ENCODE measurements around the gene SERPINB12.

The SERPINB12 gene

DNA sequence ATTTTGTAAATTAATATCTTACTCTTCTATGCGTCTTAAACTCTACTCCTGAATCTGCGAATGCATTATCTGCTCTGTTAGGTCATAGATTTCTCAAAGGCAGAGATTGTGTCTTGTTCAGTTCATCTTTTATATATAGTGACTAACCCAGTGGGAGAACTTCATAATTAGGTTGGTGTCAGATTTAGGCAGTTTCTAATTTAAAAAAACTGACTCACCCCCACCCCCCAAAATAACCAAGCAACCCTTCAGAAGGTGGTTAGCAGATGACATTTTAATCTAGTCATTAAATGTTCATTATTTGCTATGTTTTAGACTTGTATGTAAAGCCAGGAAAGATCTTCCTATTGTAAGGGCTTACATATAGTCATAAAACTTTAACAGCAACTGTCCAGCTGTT, 10.4 kb downstream of the SERPINB12 start:
- no peak for DNase-seq

DNA sequence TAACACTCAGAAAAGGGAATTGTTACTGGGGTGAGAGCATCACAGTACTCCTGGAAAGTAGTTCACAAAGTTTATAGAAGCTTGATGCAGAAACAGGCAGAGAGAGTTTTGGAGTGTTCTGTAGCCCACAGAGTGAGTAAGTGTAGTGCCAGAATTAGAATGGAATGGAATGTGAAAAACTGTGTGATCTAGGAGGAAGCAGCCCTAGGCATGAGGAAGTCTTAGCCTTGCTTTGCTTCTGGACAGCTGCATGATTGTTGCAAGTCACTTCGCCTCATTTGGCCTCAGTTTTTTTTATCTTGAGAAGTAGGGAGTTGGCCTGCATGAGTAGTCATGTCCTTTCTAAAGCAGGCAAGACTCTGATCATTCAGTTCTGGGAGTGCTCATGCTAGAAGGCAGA, 10.9 kb downstream of the SERPINB12 start:
- no peak for DNase-seq

DNA sequence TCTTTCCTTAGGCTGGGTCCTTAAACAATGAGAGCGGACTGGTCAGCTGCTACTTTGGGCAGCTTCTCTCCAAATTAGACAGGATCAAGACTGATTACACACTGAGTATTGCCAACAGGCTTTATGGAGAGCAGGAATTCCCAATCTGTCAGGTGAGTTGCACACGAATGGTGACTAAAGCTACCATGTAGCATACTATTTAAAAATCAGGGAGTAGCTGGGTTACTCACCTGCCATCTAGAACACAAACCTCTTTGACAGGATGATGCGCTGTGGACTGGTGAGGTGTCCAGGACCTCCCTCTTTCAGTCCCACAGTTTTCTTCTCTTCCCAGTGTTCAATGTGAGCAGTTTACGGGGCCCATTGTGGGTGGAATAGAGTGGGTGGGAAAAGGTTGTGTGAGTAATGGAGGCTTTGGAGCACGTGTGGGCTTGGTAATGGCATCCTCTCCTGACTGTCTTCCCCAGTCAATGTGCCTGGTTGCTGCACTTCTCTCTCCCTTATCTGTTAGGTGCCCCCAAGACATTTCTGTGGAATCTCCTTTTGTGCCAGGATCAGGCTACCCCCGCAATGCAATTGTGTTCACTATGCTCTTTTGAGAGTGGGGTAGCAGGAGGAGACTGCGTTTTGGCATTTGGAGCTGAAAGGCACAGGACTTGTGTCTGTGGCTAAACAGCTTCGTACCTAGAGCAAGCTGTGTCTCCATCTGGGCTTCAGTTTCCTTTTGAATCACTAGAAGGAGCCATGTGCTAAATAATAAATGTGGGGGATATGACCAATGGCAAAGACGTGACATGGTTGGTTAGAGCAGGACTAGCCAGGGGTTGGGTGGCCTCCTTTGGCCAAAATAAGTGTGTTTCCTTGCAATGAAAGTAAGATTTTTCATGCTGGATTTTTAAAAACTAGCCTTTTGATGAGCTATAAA, 17.7 kb downstream of the SERPINB12 start:
- no peak for DNase-seq

DNA sequence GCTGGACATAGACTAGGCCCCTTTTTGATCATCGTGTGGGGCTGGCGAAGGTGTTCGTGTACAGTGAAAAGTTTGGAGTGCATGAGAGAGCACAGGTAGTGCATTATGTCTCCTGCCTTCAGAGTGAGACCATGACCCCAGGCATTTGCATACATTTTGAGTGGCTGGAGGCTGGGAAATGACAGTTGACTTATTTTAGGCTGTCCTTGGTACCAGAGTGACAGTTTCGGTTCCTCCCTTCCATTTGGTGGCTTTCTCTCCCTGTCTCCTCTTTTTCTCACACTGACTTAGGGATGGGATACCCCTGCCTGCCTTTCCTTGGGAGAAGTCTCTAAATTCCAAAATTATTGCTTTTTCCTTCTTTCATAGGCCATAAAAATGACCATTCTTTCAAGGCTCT, 20.1 kb downstream of the SERPINB12 start:
- no peak for DNase-seq

DNA sequence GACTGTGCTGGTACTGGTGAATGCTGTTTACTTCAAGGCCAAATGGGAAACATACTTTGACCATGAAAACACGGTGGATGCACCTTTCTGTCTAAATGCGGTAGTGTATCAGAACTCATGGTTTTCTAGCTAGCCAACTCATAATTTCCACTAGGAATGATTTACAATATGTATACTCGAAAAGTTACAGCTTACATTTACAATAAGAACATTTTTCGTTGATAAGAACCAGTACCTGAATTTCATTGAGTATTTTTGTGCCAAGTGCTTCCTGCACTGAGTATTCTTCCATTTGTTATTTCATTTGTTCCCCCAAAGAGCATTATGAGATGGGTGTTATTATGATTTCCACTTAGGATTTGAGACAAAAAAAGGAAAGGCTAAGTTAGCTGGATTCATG, 21.9 kb downstream of the SERPINB12 start:
- no peak for DNase-seq

DNA sequence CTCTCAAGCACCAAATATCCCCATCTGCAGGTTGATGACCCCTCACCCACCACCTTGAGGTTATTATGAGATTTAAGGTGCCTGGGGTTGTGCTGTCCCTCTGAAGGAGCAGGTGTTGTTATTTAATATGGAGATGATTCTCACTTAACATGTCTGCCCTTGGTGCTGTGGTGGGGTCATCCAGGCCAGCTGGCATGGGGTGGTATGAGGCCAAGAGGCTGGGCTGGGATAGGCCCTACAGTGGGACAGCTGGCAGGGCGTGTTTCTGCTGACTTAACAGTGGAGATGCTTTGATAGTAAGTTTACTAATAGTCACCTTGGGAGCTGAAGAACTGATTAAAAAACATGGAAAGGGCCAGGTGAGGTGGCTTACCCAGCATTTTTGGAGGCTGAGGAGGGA, 22.4 kb downstream of the SERPINB12 start:
- DNase-seq = no peak

DNA sequence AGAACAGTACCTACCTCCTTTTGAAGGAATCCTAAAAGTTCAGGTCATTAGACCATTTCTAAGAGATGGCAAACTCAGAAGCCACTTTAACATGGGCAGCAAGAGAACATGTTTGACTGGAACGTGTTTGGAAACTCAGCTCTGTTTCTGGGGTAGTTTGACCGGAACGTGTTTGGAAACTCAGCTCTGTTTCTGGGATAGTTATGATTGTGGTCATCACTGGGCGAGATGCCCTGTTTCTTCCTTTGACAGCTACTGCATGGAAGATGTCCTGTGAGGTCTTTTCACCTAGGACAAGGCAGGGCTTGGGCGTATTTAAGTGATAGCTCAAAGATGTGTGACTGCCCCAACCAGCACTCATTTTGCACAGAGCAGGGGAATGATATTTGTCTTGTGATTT, 25.1 kb downstream of the SERPINB12 start:
- DNase-seq = no peak

DNA sequence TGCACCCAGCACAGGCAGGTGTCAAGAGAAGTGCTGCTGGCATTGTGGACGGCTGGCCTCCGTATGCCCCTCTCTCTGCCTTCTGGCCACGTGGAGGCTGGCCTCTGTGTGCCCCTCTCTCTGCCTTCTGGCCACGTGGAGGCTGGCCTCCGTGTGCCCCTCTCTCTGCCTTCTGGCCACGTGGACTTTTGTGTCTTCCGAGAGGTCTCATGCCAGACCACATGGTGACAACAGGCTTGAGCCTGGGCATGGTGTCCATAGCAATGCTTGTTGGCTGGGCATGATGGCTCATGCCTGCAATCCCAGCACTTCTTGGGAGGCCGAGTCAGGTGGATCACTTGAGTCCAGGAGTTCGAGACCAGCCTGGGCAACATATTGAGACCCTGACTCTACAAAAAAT, 25.7 kb downstream of the SERPINB12 start:
- no peak for DNase-seq

DNA sequence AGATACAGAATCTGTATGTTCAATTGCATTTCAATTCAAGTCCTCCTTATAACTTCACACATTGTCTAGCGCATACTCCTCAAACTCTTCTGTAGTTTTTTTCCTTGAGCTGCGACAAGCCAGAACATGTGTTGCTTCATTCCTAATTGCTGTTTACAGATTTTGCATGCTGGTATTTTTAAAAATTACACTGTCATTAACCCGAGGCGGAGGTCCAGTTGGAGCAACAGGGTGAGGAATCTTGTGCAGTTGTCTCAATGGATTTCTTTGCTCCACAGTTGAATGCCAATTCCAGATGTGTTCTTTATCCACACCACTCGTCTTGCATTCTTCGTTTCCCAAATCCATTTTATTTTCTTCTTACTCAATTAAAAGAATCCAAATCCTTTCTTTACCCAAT, 28.6 kb downstream of the SERPINB12 start:
- DNase-seq = no peak

DNA sequence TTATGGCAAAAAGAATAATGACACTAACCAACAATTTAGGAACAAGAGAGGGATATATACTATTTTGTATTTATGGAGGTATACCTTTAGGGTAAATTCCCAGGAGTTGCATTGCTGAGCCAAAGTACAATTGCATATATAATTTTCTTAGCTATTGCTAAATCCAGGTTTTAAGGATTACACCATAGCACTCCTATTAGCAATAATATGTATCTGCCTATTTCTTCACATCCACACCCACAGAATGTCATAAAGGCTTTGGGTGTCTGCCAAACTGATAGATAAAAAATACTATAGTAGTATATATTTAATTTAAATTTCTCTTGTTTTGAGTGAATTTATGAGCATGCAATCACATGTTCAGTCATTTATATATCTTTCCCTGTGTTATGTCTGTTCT, 33.5 kb downstream of the SERPINB12 start:
- DNase-seq = no peak

DNA sequence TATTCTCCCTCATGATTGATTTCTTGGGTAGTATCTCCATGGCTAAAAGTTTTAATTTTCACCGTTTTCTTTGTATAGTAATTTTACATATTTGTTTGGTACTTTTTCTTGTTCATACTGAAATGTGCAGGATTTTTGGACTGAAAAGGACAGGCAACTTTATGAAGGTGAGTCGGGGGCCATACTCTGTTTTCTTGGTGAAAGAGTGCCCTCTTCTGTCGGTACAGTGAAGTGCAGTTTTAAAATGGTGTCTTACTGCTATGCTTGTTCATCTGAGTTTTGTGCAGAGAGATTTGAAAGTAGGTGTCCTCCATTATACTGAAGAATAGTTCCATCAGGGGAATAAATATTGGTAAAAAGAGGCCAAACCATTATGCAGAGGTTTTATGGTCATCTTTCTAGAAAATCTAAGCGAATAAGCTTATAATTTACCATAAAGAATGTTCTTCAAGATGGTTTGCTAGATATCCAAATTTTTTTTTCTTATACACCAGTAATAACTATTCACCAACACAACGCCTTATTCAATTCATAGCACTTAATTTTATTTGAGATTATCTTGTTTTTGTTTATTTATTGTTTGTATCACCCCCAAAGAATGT, 36.3 kb downstream of the SERPINB12 start:
- peak in 1 of 2 donors; percentile 5 for DNase-seq

DNA sequence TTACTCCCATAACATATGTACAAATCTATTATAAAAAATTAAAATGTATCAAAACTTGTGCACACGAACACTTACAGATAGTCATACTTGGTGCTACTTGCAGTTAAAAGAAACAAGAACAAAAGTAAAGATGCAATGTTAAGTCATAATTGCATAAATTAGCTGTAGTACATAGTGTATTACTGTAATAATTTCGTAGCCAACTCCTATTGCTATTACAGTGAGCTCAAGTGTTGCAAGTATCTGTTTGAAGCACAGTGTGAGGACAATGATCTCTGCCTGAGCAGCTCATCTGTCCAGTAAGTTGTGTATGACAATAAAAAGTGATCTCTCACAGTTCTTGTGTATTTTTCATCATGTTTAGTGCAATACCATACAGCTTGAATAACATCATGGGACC, 37.4 kb downstream of the SERPINB12 start:
- DNase-seq = no peak

DNA sequence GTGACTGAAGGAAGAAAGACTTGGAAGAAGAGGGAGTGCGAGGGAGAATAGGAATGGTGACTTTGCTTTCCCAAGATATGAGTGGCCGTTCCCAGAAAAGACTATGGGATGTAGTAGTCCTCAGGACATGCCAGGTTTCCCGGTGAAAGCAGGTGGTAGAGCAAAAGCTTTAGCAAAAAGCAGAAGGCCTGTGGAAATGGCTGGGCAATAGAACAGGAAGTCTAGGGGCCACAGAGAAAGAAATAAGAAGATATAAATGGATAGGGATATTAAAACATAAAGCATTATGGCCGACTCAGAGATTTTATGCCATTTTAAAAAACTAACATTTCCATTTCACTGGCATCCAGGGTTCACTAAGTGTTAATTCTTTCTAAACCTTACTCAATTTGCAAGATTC, 43.8 kb downstream of the SERPINB12 start:
- no peak for DNase-seq

DNA sequence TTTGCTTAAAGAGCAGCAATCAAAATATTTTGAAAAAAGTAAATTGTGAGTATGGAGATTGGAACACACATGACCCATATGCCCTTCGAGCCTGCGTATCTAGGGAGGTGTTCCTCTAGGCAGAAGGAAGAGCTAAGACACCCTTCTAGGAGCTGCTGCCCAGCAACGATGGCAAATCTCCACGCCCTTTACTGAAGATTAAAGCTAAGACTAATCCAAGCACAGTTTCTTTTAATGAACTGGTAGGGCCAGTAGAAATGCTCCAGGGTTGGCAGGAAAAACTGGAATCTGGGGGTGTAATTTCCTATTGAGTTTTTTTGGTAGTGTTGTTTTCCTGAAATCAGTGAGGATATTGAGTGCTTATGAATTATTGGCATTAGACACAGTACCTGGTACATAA, 44.3 kb downstream of the SERPINB12 start:
- DNase-seq = no peak

DNA sequence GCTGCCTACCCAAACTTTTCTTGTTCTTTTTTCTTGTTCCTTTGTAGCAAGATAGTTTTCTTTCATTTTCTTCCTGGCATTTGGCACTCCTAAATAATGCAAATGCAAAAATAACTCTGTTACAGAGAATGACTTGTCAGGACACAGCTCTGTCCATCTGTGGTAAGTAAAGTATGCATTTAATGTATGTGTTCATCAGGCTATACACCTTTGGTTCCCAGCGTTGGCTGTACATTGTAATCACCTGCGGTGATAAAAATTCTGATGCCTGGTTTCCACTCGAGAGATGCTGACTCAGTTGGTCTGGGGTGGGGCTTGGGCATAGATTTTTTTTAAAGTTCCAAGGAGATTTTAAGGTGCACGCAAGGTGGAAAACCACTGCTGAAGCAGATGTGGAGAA, 44.8 kb downstream of the SERPINB12 start, which contains the start of gene SERPINB13:
Gene SERPINB13 (plus strand): TSS at position 378 of the 400 bp plus-strand sequence. CDS start 1,325 bp downstream, outside the sequence.
- DNase-seq = no peak

DNA sequence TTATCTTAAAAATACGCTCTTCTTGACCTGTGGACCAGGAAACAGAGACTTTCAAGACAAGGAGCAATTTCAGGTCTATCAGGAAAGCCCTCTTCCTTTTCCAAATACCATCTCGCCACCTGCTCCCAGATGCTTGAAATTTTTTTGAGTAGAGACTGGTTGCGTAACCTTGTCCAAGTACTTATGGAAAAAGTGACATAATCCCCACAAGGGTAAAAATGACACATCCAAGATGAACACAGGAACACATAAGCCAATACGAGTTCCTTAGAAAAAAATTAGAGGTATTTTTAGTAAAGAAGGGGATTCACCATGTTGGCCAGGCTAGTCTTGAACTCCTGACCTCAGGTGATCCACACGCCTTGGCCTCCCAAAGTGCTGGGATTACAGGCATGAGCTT, 46.7 kb downstream of the SERPINB12 start:
- no peak for DNase-seq

DNA sequence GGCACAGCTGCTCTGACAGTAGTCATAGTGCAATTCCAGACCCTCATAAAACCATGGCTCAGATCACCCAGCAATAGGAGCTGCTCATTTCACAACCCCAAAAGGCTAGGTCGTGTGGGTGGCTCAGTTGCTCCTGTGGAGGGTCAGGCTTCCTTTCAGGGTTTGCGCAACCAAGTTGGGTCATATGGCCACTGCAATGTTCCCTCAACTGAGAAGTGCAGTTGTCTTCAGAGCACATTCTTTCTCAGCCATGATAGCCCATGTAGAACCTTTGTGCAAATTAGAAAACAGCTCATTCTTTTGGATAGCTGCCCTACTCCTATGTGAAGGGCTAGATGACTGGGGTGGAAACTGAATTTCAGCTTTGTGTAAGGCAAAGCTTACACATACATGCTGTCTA, 48.2 kb downstream of the SERPINB12 start:
- no peak for DNase-seq

DNA sequence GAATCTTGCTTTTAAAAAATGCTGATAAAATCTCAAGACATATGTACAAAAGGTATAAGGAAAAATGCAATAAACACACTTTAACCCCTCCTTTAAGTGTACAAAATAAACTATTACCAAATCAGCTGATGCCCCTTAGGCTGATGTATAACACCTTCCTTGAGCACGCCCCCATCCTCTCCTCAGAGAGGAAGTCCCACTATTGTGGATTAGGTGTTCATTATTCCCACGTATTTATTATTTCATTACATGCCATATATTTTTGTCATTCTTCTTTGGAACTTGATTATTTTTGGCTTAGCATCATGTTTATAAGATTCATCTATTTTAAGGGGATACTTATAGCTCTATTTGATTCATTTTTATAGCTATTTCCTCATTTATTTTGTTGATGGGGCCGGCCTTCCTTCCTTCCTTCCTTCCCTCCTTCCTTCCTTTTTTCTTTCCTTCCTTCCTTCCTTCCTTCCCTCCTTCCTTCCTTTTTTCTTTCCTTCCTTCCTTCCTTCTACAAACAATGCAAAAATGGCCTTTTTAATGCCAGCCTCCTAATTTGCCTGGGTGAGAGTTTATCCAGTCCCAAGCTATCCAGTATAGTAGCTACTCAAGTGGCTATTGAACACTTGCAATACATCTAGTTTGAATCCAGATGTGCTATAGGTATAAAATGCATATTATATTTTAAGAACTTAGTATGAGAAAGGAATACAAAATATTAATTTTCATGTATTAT, 49.0 kb downstream of the SERPINB12 start:
- DNase-seq = no peak

DNA sequence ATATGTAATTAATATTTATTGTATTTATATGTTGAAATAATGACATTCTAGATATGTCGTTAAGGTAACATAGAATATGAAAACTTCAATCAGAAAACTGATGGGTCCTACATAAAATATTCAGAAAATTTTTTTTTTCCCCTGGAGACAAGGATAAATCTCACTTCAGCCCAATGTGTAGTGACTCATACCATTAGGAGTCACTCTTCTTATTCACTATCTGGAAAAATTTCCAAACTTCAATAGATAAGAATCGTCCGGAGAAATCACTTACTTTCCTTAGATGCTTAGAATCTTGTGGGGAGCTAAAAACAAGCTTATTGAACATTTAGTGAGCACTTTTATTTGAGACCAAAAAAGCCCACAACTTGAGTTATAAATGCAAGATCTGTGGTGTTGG, 49.6 kb downstream of the SERPINB12 start:
- no peak for DNase-seq

DNA sequence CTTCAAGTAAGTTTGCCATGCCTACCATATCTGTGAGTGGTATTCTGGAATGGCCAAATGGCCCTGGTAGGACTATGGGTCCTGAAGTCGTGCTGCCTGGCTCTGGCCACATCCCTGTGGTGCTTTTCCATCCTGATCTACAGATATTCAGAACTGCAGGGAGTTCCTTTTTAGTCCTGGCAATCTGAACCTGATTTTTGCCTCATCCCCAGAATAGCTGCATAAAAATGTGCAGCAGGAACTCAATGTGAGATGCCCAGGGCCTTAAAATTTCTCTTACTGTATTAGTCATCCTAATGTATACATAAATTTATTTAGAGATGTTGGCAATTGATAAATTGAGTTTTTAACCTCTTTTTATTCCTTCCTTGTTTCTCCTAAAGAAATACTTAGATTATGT, 50.3 kb downstream of the SERPINB12 start:
- no peak for DNase-seq

DNA sequence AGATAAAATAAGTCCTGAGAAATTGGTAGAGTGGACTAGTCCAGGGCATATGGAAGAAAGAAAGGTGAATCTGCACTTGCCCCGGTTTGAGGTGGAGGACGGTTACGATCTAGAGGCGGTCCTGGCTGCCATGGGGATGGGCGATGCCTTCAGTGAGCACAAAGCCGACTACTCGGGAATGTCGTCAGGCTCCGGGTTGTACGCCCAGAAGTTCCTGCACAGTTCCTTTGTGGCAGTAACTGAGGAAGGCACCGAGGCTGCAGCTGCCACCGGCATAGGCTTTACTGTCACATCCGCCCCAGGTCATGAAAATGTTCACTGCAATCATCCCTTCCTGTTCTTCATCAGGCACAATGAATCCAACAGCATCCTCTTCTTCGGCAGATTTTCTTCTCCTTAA, 54.8 kb downstream of the SERPINB12 start:
- DNase-seq = no peak

DNA sequence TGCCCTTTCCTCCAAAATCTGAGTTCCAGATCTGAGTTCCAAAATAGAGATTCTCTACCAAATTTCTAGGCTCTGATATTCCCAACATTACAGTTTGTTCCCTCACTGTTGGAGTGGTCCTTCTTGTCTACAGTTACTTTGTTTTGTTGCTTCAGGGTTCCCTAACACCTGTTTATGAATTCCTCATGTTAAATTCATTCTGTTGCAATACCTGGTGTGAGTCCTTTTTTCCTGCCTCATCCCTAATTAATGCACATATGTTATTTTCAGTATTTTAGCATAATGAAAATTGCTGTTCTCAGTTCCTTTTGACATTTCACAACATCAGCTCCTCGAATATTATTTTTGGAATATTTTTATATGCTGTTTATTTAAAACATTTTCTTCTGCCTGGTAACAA, 61.2 kb downstream of the SERPINB12 start:
- DNase-seq = no peak

DNA sequence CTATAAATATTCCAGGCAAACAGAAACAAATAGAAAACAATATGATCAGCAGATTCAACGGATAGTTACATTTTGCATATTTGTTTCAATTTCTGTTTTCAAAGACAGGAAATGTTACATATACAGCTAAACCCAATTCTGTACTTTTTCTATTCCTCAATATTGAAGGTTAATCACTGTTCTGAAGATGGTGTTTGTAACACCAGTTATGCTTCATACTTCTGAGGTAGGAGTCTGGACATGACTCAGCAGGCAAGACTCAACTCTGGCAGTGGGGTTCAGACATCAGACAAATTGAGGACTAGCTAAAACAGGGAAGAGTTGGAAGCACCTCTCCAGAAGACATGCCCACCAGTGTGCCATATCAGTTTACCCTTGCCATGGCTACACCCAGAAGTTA, 61.6 kb downstream of the SERPINB12 start:
- no peak for DNase-seq

Measured in CD4-positive, alpha-beta T cell treated with Interferon alpha-2 for 1 hour (primary cell).